ENCODE measurements around the gene GABARAPL1. TPM values are rescaled to one million over a fixed set of nuclear protein-coding genes. Genes with fewer than 3 reads are reported as not detected.
A peak's percentile ranks its signal among the peaks of the same experiment; 100 is the strongest.

The GABARAPL1 gene
- total RNA-seq = 10 to 100 TPM; 15.8 to 20.3 TPM

DNA sequence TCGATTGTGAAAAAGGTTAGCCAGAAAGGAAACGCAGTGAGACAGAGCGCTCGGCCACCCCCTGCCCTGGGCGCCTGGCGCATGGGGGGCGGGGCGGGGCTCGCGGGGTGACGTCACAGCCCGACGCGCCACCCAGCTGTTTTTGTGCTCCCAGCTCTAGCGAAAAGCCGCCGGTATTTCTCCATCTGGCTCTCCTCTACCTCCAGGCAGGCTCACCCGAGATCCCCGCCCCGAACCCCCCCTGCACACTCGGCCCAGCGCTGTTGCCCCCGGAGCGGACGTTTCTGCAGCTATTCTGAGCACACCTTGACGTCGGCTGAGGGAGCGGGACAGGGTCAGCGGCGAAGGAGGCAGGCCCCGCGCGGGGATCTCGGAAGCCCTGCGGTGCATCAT, at the start of gene GABARAPL1:
Gene GABARAPL1, plus strand, starts transcription at position 139 of the 393 bp plus-strand sequence. Its CDS starts 253 bp downstream, at position 392.
- peaks cover 7% of the 10 kb centered on the region for H3K27me3 Mint-ChIP-seq (ENCODE audit: low read depth)
- no peaks in the 10 kb centered on the region for H3K36me3 Mint-ChIP-seq (ENCODE audit: insufficient read depth in 2 of 2)
- peak; percentile 69 to 83 for DNase-seq
- H3K9me3 Mint-ChIP-seq = no peaks in the 10 kb centered on the region
- peak; percentile 65 to 69 for ATAC-seq (replicated peaks in 1 of 2)
- H3K27ac Mint-ChIP-seq = peak within 1 kb of the TSS; percentile 89
- H3K4me1 Mint-ChIP-seq (ENCODE audit: low read depth) = peaks cover 32% of the 10 kb centered on the region
- H3K4me3 Mint-ChIP-seq = peak within 1 kb of the TSS; percentile 89 to 98

DNA sequence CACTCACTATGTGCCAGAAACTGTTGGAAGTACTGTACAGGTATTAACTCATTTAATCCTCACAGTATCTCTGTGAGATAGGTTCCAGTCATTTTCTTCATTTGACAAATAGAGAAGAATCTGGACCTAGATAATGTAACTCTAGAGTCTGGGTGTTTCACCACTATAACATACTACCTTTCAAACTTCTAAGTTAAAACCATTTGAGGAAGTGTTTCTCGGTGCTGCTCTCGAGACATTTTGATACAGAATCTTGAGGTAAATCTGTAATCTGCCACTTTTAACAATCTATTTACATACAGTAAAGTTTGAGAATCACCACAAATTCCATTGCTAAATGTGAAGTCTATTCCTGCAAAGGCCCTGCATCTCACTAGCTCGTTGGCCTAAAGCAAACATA, 49.6 kb upstream of the GABARAPL1 start:
- DNase-seq (no peak), ATAC-seq (replicated peaks in 1 of 2) (no peak)
- Mint-ChIP-seq H3K27me3 (ENCODE audit: low read depth) (peaks cover 11% of the 10 kb centered on the region), H3K4me1 (ENCODE audit: low read depth) (no peaks in the 10 kb centered on the region), H3K9me3 (no peaks in the 10 kb centered on the region), H3K27ac (no peak overlapping the region), H3K36me3 (ENCODE audit: insufficient read depth in 2 of 2) (no peaks in the 10 kb centered on the region), H3K4me3 (no peak overlapping the region)

DNA sequence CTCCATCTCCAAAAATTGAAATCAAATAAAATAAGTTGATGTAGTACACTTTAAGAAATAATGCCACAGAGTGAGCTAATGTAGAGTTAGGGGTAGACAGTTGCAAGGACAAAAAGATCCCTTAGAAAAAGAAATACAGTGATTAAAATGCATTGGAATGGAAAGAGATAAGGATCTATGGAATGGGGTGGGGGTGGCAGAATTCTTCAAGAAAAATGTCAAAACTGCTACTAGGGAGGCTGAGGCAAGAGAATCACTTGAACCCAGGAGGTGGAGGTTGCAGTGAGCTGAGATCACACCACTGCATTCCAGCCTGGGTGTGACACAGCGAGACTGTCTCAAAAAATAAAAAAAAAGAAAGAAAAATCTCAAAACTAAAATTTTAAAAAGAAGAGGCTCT, 47.3 kb upstream of the GABARAPL1 start:
- H3K27ac Mint-ChIP-seq = no peak overlapping the region
- no peaks in the 10 kb centered on the region for H3K9me3 Mint-ChIP-seq
- no peaks in the 10 kb centered on the region for H3K4me1 Mint-ChIP-seq (ENCODE audit: low read depth)
- no peaks in the 10 kb centered on the region for H3K27me3 Mint-ChIP-seq (ENCODE audit: low read depth)
- DNase-seq (no peak), ATAC-seq (replicated peaks in 1 of 2) (no peak)
- H3K4me3 Mint-ChIP-seq = no peak overlapping the region
- no peaks in the 10 kb centered on the region for H3K36me3 Mint-ChIP-seq (ENCODE audit: insufficient read depth in 2 of 2)

DNA sequence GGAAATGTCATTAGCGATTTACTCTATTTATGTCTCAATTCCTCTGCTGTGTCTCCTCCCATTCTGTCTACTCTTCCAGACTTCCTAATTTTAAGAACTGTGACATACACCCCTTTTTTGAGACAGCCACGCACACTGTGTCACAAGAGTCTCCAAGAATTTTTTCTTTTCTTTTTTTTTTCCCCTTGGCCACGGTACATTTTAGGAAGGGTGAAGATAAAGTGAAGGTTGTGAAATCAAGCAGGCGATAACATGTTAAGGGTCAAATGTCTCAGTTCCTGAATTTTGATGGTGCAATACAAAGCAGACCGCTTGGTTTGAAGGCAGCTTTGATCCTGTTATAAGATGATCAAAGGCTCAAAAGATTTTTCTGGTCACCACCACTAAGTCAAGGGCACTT, 45.1 kb upstream of the GABARAPL1 start:
- Mint-ChIP-seq H3K27ac (no peak overlapping the region), H3K9me3 (no peaks in the 10 kb centered on the region), H3K36me3 (ENCODE audit: insufficient read depth in 2 of 2) (no peaks in the 10 kb centered on the region), H3K4me1 (ENCODE audit: low read depth) (no peaks in the 10 kb centered on the region), H3K27me3 (ENCODE audit: low read depth) (peaks cover 14% of the 10 kb centered on the region), H3K4me3 (no peak overlapping the region)
- DNase-seq (no peak), ATAC-seq (replicated peaks in 1 of 2) (no peak)

DNA sequence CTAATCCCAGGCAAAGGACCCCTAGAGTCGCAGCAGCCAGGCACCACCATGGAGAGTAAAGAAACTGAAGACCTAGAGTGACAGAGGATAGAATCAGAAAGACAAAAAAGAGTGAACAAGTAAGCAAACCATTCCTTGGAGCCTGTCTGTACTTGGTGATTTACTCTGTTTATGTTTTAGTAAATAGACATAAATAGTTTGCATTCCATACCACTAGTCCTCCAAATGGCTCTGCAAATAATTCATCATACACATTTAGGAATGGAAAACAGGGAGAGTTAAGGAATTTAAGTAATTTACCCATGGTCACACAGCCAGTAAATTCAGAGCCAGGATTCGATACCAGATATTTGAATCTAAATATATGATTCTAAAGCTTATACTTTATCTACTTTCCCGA, 43.6 kb upstream of the GABARAPL1 start:
- Mint-ChIP-seq H3K27me3 (ENCODE audit: low read depth) (peaks cover 14% of the 10 kb centered on the region), H3K4me3 (no peak overlapping the region), H3K36me3 (ENCODE audit: insufficient read depth in 2 of 2) (no peaks in the 10 kb centered on the region), H3K9me3 (no peaks in the 10 kb centered on the region), H3K4me1 (ENCODE audit: low read depth) (no peaks in the 10 kb centered on the region), H3K27ac (no peak overlapping the region)
- ATAC-seq (replicated peaks in 1 of 2) = no peak
- no peak for DNase-seq

DNA sequence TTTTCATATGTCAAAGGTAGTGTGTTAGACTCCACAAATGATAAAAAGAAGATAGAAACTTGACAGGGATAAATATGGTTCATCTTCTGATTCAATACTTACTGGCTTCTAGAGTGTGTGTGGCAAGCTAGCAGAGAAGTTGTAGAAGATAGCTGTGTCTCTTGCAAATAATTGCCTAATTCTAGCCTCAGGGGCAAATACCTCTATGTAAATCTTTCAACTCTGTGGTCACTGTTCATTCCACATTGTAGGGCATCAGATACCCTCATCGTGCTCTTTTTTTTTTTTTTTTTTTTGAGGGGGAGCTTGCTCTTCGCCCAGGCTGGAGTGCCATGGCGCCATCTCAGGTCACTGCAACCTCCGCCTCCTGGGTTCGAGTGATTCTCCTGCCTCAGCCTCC, 42.5 kb upstream of the GABARAPL1 start:
- no peak for ATAC-seq (replicated peaks in 1 of 2)
- H3K4me1 Mint-ChIP-seq (ENCODE audit: low read depth) = no peaks in the 10 kb centered on the region
- no peak for DNase-seq

DNA sequence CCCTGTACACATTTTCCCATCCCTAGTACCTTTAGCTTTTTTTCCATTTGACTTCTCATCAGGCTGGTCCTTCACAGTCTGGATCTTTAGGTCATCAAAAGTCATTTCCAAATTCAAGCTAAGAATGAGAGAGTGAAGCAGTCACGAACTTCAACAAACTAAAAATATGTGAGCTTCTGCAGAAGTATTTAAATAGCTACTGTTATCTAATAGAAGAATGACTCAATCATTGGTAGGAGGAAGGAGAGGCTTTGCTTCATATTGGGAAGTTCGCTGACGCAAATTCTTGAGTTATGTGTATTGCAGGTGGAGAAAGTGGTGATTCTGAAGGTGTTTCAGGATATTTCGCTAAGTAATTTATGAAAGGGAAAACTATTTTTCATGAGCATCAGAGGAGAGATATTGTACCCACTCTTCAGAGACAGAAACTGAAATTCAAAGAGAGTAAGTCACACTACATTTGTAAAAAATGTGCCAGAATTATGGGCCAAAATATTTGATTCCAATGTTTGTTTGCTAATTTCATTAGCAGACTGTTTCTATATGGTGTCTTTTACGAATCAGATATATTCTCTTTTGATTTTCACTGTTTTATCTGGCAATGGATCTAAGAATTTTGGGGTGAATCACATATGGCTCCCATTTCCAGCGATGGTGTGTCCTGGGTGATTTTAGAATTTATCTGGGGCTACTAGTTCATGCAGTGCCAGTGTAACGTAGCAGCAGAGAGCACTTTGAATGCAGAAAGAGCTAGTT, 40.5 kb upstream of the GABARAPL1 start, which contains the start of gene OLR1:
Gene OLR1, minus strand, starts transcription at position 160 of the 756 bp plus-strand sequence. Its CDS starts 55 bp downstream, at position 105.
- DNase-seq (no peak), ATAC-seq (replicated peaks in 1 of 2) (no peak)
- H3K9me3 Mint-ChIP-seq = no peaks in the 10 kb centered on the region
- H3K36me3 Mint-ChIP-seq (ENCODE audit: insufficient read depth in 2 of 2) = no peaks in the 10 kb centered on the region
- H3K27me3 Mint-ChIP-seq (ENCODE audit: low read depth) = peaks cover 21% of the 10 kb centered on the region
- no peak within 1 kb of the TSS for H3K27ac Mint-ChIP-seq
- no peaks in the 10 kb centered on the region for H3K4me1 Mint-ChIP-seq (ENCODE audit: low read depth)
- H3K4me3 Mint-ChIP-seq = no peak within 1 kb of the TSS

More for the DNA sequence above, 42.5 kb upstream of the GABARAPL1 start:
- H3K9me3 Mint-ChIP-seq = no peaks in the 10 kb centered on the region
- no peak overlapping the region for H3K27ac Mint-ChIP-seq
- H3K4me3 Mint-ChIP-seq = no peak overlapping the region
- peaks cover 14% of the 10 kb centered on the region for H3K27me3 Mint-ChIP-seq (ENCODE audit: low read depth)
- no peaks in the 10 kb centered on the region for H3K36me3 Mint-ChIP-seq (ENCODE audit: insufficient read depth in 2 of 2)

DNA sequence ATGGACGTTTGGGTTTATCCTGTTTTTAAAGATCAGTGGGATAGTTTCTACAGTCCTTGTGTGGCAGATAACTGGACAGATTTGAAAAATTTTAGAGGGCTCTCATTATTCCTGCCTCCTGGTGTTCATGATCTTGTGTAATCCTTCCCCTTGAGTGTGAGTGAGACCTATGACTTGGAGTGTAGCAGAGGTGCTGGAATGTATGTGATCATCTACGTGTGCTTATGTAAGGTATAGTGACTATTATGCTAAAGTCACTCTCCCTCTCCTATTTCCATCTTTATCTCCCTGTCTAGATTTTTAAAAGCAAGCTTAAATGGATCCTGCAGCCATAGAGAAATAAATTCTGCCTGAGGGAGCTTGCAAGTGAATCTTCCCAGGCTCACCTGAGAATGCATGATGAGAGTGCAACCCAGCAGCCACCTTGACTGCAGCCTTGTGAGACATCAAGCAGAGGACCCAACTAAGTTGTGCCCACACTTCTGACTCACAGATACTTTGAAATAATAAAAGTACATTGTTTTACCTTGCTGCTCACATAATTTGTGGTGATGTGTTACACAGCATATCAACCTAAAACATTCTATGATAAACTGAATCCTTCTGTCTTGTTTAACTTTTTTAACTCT, 37.6 kb upstream of the GABARAPL1 start:
- no peaks in the 10 kb centered on the region for H3K9me3 Mint-ChIP-seq
- no peaks in the 10 kb centered on the region for H3K4me1 Mint-ChIP-seq (ENCODE audit: low read depth)
- no peak overlapping the region for H3K27ac Mint-ChIP-seq
- ATAC-seq (replicated peaks in 1 of 2) (no peak), DNase-seq (no peak)
- no peak overlapping the region for H3K4me3 Mint-ChIP-seq
- peaks cover 21% of the 10 kb centered on the region for H3K27me3 Mint-ChIP-seq (ENCODE audit: low read depth)
- no peaks in the 10 kb centered on the region for H3K36me3 Mint-ChIP-seq (ENCODE audit: insufficient read depth in 2 of 2)

DNA sequence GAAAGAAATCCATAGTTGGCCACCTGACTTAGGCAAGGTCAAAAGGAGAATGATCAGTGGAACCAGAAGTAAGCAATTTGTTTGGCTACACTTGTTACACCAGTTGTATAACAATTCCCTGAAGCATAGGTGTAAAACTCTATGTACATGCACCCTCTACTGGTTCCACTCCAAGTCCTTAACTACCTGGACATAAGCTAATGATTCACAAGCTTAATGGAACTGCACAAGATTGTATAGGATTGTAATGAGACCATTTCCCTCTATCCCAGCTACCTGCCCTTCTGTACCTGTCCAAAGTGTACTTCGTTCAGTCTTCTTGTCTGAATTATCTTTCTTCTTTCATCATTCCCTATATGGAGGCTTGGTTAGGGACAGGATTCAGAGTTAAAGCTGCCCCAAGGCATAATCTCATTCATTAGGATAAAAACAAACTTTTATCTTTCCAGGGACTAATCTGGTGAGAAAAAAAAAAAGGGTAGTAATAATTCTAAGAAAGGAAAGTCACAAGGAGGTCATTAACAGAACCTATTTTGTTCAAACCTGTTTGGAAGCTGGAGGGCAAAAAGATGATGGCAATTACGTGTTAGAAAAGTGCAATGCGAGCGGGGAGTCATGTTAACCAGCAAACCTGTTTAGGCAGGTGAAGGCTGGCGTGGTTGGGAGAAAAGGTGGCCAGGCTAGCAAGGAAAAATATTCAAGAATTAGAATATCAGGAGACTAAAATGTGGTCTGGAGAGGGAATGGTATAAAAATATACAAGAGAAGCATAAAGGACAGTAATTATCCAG, 36.6 kb upstream of the GABARAPL1 start:
- DNase-seq = no peak
- Mint-ChIP-seq H3K9me3 (no peaks in the 10 kb centered on the region), H3K36me3 (ENCODE audit: insufficient read depth in 2 of 2) (no peaks in the 10 kb centered on the region), H3K4me3 (no peak overlapping the region), H3K27me3 (ENCODE audit: low read depth) (peaks cover 21% of the 10 kb centered on the region), H3K27ac (peak overlapping the region; percentile 10), H3K4me1 (ENCODE audit: low read depth) (no peaks in the 10 kb centered on the region)
- no peak for ATAC-seq (replicated peaks in 1 of 2)

DNA sequence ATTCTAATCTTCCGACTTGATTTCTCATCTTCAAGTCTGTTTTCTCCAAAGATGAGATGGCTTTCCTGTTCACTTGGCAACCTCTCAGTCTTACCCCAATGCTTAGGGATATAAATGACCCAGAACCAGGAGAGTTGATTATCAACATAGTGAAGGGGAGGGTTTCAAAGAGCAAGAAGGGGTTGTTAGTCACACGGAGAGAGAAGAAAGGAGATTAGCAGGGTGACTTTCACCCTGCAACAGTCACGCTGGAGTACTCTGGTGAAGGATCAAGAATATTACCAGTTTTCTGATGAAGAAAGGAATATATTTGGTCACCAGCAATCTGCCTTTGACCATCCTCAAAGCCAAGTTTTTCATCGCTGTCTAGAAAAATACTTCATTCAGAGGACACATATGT, 33.9 kb upstream of the GABARAPL1 start, which contains the start of gene TMEM52B:
Gene TMEM52B, plus strand, starts transcription at position 212 of the 400 bp plus-strand sequence. CDS start 543 bp downstream, outside the sequence.
- H3K36me3 Mint-ChIP-seq (ENCODE audit: insufficient read depth in 2 of 2) = no peaks in the 10 kb centered on the region
- no peak within 1 kb of the TSS for H3K27ac Mint-ChIP-seq
- ATAC-seq (replicated peaks in 1 of 2) (no peak), DNase-seq (no peak)
- H3K9me3 Mint-ChIP-seq = no peaks in the 10 kb centered on the region
- no peak within 1 kb of the TSS for H3K4me3 Mint-ChIP-seq
- H3K4me1 Mint-ChIP-seq (ENCODE audit: low read depth) = peaks cover 7% of the 10 kb centered on the region
- H3K27me3 Mint-ChIP-seq (ENCODE audit: low read depth) = peaks cover 32% of the 10 kb centered on the region

DNA sequence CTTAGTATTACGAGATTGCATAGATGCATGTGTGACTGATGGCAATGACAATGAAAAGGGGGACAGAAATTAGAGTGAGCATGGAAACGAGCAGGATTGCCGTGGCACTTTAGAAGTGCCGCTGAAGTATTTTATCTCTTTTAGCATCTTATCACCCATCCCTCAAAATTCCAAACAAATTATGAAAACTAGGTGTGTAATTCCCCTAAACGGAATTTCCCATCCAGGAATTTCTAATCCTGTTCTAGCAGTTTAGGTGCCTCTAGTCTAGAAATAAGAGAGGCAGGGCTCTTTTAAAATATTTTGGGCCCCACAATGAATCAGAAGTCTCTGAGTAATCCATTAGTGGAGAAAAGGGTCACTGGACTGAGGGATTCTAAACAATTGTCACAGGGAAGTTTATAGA, 32.9 kb upstream of the GABARAPL1 start:
- ATAC-seq (replicated peaks in 1 of 2) (no peak), DNase-seq (no peak)
- Mint-ChIP-seq H3K4me3 (no peak overlapping the region), H3K27ac (no peak overlapping the region), H3K9me3 (no peaks in the 10 kb centered on the region), H3K4me1 (ENCODE audit: low read depth) (peaks cover 7% of the 10 kb centered on the region), H3K36me3 (ENCODE audit: insufficient read depth in 2 of 2) (no peaks in the 10 kb centered on the region), H3K27me3 (ENCODE audit: low read depth) (peaks cover 42% of the 10 kb centered on the region)

DNA sequence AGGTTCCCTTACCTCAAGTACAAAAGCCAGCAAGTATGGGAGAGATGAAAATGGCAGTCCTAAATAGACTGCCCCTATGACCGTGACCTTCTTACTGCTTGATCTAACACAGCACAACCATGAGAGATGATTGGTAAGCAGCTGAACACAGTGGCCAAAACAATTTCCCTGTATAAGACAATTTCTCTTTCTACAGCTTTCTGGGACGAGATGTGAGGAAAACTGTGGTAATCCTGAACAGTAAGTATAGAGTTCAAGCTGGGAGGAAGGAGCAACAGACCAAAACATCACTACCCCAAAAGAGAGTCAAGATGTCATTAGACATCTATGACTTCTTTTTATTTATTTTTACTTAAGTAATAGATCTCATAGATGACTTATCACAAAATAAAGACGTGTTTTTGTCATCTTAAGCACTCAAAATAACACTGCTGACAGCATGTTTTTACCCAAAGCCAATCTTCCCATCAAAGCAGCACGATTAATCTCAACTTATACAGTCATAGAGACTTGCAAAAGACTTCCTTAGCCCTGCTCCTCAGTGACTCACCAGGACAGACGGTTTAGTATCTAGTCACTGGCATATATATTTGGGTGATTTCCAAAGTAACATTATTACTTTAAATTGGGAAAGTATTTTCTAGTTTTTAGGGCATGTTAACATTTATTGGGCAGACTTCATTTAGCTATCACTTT, 30.2 kb upstream of the GABARAPL1 start:
- peak; percentile 54 to 79 for ATAC-seq (replicated peaks in 1 of 2)
- H3K9me3 Mint-ChIP-seq = no peaks in the 10 kb centered on the region
- no peak overlapping the region for H3K4me3 Mint-ChIP-seq
- no peak overlapping the region for H3K27ac Mint-ChIP-seq
- DNase-seq = no peak
- H3K27me3 Mint-ChIP-seq (ENCODE audit: low read depth) = peaks cover 43% of the 10 kb centered on the region
- no peaks in the 10 kb centered on the region for H3K36me3 Mint-ChIP-seq (ENCODE audit: insufficient read depth in 2 of 2)
- H3K4me1 Mint-ChIP-seq (ENCODE audit: low read depth) = peaks cover 7% of the 10 kb centered on the region
